ENCODE results near the gene UQCRH.

The UQCRH gene

DNA sequence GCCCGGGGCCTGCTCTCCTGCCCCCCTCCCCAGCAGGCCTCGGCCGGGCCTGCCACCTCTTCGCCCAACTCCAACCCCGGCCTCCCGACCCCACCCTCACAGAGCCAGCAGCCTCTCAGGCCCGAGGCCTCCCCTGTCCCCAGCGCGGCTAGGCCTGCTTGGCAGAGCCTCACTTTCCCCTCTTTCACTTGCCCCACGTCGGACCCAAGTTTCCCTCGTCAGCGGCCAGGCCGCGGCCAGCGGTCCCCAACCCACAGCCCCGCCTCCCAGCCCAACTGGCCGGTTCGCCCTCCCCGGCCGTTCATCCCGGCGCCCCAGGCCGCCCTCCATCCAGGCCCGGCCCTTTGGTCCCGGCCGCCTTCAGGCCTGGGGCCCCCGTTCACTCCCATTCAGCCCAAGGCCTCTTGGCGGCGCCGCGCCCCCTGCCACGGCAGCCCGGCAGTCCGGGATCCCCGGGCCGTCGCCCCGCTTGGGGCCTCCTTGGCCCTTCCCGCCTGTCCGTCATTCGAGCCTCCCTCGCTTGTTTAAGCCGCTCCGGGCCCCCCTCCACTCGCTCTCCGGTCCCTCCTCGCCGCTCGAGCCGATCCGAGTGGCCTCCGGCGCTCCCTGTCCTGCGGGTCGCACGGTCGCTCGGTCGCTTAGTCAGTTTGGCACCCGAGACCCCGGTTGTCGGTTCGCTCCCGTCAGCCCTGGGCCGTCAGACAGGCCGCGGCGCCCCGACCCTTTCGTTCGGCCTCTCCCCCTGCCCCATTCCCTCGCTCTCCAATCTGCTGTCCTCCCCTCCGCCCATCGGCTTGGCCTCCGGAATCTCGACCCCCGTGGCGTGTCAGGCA, 1.5 kb upstream of the UQCRH start (continued):
- TF ChIP-seq, protein P1, sequence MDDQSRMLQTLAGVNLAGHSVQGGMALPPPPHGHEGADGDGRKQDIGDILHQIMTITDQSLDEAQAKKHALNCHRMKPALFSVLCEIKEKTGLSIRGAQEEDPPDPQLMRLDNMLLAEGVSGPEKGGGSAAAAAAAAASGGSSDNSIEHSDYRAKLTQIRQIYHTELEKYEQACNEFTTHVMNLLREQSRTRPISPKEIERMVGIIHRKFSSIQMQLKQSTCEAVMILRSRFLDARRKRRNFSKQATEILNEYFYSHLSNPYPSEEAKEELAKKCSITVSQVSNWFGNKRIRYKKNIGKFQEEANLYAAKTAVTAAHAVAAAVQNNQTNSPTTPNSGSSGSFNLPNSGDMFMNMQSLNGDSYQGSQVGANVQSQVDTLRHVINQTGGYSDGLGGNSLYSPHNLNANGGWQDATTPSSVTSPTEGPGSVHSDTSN (CRISPR knock-in tag; IDR thresholded peaks at IDR 0.05), result no peak
- TF ChIP-seq ZNF394 (tag by site-specific recombination; IDR thresholded peaks at IDR 0.05; ENCODE audit: borderline replicate concordance) (peak; percentile 27; the same call in 1 of the 2 replicates), ZNF776 (tag by site-specific recombination; IDR thresholded peaks at IDR 0.05; ENCODE audit: borderline replicate concordance) (no peak), ZBTB20 (tag by site-specific recombination; IDR thresholded peaks at IDR 0.05) (peak; percentile 70), ZBTB1 (tag by site-specific recombination; IDR thresholded peaks at IDR 0.05) (no peak), ZNF623 (tag by site-specific recombination; IDR thresholded peaks at IDR 0.05) (no peak; the same call in 1 of the 2 replicates), ZNF37A (tag by site-specific recombination; IDR thresholded peaks at IDR 0.05) (no peak), ZNF114 (tag by site-specific recombination; IDR thresholded peaks at IDR 0.05) (no peak), ZNF677 (tag by site-specific recombination; IDR thresholded peaks at IDR 0.05) (no peak), KLF9 (tag by site-specific recombination; IDR thresholded peaks at IDR 0.05; ENCODE audit: low read depth) (peak; percentile 75), ZNF24 (tag by site-specific recombination; IDR thresholded peaks at IDR 0.05) (peak; percentile 42; the same call in 1 of the 2 replicates), ZBTB21 (tag by site-specific recombination; IDR thresholded peaks at IDR 0.05) (no peak), OVOL3 (tag by site-specific recombination; IDR thresholded peaks at IDR 0.05) (peak; percentile 70; the same call in 1 of the 2 replicates), ZNF660 (tag by site-specific recombination; IDR thresholded peaks at IDR 0.05) (0 out of 2 replicates have a peak, but pooled peaks have one; percentile 36), GLIS2 (tag by site-specific recombination; IDR thresholded peaks at IDR 0.05) (peak; percentile 99), ZNF658 (tag by site-specific recombination; IDR thresholded peaks at IDR 0.05) (no peak), ZNF133 (tag by site-specific recombination; IDR thresholded peaks at IDR 0.05) (no peak), ZNF221 (tag by site-specific recombination; IDR thresholded peaks at IDR 0.05; ENCODE audit: borderline replicate concordance) (no peak)
- TF ChIP-seq, protein P2, sequence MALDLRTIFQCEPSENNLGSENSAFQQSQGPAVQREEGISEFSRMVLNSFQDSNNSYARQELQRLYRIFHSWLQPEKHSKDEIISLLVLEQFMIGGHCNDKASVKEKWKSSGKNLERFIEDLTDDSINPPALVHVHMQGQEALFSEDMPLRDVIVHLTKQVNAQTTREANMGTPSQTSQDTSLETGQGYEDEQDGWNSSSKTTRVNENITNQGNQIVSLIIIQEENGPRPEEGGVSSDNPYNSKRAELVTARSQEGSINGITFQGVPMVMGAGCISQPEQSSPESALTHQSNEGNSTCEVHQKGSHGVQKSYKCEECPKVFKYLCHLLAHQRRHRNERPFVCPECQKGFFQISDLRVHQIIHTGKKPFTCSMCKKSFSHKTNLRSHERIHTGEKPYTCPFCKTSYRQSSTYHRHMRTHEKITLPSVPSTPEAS (tag by site-specific recombination; IDR thresholded peaks at IDR 0.05), result no peak
- TF ChIP-seq, protein P3, sequence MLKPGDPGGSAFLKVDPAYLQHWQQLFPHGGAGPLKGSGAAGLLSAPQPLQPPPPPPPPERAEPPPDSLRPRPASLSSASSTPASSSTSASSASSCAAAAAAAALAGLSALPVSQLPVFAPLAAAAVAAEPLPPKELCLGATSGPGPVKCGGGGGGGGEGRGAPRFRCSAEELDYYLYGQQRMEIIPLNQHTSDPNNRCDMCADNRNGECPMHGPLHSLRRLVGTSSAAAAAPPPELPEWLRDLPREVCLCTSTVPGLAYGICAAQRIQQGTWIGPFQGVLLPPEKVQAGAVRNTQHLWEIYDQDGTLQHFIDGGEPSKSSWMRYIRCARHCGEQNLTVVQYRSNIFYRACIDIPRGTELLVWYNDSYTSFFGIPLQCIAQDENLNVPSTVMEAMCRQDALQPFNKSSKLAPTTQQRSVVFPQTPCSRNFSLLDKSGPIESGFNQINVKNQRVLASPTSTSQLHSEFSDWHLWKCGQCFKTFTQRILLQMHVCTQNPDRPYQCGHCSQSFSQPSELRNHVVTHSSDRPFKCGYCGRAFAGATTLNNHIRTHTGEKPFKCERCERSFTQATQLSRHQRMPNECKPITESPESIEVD (tag by site-specific recombination; IDR thresholded peaks at IDR 0.05), result no peak
- TF ChIP-seq, protein P4, sequence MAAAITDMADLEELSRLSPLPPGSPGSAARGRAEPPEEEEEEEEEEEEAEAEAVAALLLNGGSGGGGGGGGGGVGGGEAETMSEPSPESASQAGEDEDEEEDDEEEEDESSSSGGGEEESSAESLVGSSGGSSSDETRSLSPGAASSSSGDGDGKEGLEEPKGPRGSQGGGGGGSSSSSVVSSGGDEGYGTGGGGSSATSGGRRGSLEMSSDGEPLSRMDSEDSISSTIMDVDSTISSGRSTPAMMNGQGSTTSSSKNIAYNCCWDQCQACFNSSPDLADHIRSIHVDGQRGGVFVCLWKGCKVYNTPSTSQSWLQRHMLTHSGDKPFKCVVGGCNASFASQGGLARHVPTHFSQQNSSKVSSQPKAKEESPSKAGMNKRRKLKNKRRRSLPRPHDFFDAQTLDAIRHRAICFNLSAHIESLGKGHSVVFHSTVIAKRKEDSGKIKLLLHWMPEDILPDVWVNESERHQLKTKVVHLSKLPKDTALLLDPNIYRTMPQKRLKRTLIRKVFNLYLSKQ (tag by site-specific recombination; IDR thresholded peaks at IDR 0.05; ENCODE audit: borderline replicate concordance), result no peak
- TF ChIP-seq, protein P5, sequence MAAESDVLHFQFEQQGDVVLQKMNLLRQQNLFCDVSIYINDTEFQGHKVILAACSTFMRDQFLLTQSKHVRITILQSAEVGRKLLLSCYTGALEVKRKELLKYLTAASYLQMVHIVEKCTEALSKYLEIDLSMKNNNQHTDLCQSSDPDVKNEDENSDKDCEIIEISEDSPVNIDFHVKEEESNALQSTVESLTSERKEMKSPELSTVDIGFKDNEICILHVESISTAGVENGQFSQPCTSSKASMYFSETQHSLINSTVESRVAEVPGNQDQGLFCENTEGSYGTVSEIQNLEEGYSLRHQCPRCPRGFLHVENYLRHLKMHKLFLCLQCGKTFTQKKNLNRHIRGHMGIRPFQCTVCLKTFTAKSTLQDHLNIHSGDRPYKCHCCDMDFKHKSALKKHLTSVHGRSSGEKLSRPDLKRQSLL (tag by site-specific recombination; IDR thresholded peaks at IDR 0.05), result no peak
- TF ChIP-seq, protein P6, sequence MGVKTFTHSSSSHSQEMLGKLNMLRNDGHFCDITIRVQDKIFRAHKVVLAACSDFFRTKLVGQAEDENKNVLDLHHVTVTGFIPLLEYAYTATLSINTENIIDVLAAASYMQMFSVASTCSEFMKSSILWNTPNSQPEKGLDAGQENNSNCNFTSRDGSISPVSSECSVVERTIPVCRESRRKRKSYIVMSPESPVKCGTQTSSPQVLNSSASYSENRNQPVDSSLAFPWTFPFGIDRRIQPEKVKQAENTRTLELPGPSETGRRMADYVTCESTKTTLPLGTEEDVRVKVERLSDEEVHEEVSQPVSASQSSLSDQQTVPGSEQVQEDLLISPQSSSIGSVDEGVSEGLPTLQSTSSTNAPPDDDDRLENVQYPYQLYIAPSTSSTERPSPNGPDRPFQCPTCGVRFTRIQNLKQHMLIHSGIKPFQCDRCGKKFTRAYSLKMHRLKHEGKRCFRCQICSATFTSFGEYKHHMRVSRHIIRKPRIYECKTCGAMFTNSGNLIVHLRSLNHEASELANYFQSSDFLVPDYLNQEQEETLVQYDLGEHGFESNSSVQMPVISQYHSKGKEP (tag by site-specific recombination; IDR thresholded peaks at IDR 0.05), result no peak
- TF ChIP-seq, protein P7, sequence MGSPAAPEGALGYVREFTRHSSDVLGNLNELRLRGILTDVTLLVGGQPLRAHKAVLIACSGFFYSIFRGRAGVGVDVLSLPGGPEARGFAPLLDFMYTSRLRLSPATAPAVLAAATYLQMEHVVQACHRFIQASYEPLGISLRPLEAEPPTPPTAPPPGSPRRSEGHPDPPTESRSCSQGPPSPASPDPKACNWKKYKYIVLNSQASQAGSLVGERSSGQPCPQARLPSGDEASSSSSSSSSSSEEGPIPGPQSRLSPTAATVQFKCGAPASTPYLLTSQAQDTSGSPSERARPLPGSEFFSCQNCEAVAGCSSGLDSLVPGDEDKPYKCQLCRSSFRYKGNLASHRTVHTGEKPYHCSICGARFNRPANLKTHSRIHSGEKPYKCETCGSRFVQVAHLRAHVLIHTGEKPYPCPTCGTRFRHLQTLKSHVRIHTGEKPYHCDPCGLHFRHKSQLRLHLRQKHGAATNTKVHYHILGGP (tag by site-specific recombination; IDR thresholded peaks at IDR 0.05), result no peak
- TF ChIP-seq, protein P8, sequence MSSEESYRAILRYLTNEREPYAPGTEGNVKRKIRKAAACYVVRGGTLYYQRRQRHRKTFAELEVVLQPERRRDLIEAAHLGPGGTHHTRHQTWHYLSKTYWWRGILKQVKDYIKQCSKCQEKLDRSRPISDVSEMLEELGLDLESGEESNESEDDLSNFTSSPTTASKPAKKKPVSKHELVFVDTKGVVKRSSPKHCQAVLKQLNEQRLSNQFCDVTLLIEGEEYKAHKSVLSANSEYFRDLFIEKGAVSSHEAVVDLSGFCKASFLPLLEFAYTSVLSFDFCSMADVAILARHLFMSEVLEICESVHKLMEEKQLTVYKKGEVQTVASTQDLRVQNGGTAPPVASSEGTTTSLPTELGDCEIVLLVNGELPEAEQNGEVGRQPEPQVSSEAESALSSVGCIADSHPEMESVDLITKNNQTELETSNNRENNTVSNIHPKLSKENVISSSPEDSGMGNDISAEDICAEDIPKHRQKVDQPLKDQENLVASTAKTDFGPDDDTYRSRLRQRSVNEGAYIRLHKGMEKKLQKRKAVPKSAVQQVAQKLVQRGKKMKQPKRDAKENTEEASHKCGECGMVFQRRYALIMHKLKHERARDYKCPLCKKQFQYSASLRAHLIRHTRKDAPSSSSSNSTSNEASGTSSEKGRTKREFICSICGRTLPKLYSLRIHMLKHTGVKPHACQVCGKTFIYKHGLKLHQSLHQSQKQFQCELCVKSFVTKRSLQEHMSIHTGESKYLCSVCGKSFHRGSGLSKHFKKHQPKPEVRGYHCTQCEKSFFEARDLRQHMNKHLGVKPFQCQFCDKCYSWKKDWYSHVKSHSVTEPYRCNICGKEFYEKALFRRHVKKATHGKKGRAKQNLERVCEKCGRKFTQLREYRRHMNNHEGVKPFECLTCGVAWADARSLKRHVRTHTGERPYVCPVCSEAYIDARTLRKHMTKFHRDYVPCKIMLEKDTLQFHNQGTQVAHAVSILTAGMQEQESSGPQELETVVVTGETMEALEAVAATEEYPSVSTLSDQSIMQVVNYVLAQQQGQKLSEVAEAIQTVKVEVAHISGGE (tag by site-specific recombination; conservative IDR thresholded peaks at IDR 0.05; ENCODE audit: low read depth), result 0 out of 2 replicates have a peak, but pooled peaks have one; percentile 7
